ENCODE data around the gene UBE2G1. TPM values are rescaled to one million over a fixed set of nuclear protein-coding genes. Genes with fewer than 3 reads are reported as not detected.

UBE2G1 gene
- total and polyA plus RNA-seq, 2 donors (not counting 1 experiment from before 2014, with no cell fraction given): 27.1 to 76.0 TPM

DNA sequence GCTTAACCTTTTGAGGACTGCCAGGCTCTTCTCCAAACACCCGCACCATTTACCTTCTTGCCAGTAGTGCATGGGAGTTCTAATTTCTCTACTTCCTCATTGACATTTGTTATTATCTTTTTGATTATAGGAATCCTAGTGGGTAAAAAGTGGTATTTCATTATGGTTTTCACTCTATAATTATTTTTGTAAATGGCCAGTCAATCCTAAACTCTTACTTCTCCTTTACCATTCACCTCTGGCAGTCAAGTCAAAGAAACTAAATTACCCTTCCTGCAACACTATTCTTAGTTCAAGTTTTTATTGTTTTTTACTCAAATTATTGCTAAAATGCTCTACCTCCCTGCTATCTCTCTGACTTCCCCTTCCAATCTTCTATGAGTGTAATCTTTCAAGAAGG lies 72.9 kb downstream of the UBE2G1 start:
- Histone ChIP-seq H3K4me1 (ENCODE audit: control insufficient read depth in 2 of 2, insufficient read depth in 2 of 2, low read length in 2 of 2) (no peaks in the 10 kb centered on the region), H2AFZ (ENCODE audit: insufficient read depth, low read depth, low read length, poor library complexity, severe bottlenecking) (no peak overlapping the region), H3K4me3 (ENCODE audit: control extremely low read depth in 1 of 5, extremely low read depth in 1 of 5, insufficient read depth in 1 of 5, low read depth in 2 of 5, low read length in 4 of 5) (no peak overlapping the region), H3K9me3 (ENCODE audit: control extremely low read depth in 1 of 3, control insufficient read depth in 2 of 3, insufficient read depth in 1 of 3, low read length in 2 of 3) (no peaks in the 10 kb centered on the region), H3K79me2 (ENCODE audit: control insufficient read depth, insufficient read depth, low read length) (peaks cover 38% of the 10 kb centered on the region), H4K20me1 (ENCODE audit: control insufficient read depth, insufficient read depth, low read length, poor library complexity, severe bottlenecking) (peaks cover 25% of the 10 kb centered on the region), H3K27me3 (replicated peaks in 1 of 4; ENCODE audit: control extremely low read depth in 1 of 4, control insufficient read depth in 3 of 4, insufficient read depth in 4 of 4, low read length in 3 of 4) (no peaks in the 10 kb centered on the region), H3K9ac (ENCODE audit: low read length) (no peak overlapping the region), H3K36me3 (replicated peaks in 1 of 2; ENCODE audit: control extremely low read depth in 1 of 2, control insufficient read depth in 1 of 2, extremely low read depth in 1 of 2, insufficient read depth in 2 of 2, low read length in 1 of 2) (peaks cover 7 to 31% of the 10 kb centered on the region in 2 experiments), H3K4me2 (replicated peaks; ENCODE audit: low read depth, low read length, poor library complexity, severe bottlenecking) (no peak overlapping the region), H3K27ac (ENCODE audit: low read length in 2 of 2) (no peak overlapping the region)
- no peak for ATAC-seq (ENCODE audit: low read depth)
- ChIA-PET POLR2A (no interaction called here), CTCF (interaction anchor here (2.0 kb wide), 1 partner anchor 77 kb away, joined by 8 read pairs; no protein-coding TSS in a partner anchor)
- Mint-ChIP-seq H3K4me3 (no peak overlapping the region), H3K4me1 (peaks cover 24% of the 10 kb centered on the region), H3K27me3 (no peaks in the 10 kb centered on the region), H3K9me3 (ENCODE audit: insufficient read depth) (no peaks in the 10 kb centered on the region), H3K27ac (no peak overlapping the region)
- no peak for TF ChIP-seq EZH2 (IDR thresholded peaks at IDR 0.05; ENCODE audit: borderline replicate concordance, insufficient read depth, low read depth, low read length, poor library complexity, severe bottlenecking)
- TF ChIP-seq, protein P1, sequence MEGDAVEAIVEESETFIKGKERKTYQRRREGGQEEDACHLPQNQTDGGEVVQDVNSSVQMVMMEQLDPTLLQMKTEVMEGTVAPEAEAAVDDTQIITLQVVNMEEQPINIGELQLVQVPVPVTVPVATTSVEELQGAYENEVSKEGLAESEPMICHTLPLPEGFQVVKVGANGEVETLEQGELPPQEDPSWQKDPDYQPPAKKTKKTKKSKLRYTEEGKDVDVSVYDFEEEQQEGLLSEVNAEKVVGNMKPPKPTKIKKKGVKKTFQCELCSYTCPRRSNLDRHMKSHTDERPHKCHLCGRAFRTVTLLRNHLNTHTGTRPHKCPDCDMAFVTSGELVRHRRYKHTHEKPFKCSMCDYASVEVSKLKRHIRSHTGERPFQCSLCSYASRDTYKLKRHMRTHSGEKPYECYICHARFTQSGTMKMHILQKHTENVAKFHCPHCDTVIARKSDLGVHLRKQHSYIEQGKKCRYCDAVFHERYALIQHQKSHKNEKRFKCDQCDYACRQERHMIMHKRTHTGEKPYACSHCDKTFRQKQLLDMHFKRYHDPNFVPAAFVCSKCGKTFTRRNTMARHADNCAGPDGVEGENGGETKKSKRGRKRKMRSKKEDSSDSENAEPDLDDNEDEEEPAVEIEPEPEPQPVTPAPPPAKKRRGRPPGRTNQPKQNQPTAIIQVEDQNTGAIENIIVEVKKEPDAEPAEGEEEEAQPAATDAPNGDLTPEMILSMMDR (IDR thresholded peaks at IDR 0.05): no peak
- DNase-seq: no peak
- intact Hi-C loops (cut with micrococcal nuclease): loop anchor here (10.0 kb wide), 1 partner anchor 49 kb away; no protein-coding TSS in a partner anchor
- WGBS (ENCODE audit: insufficient coverage): no CpG with 5 or more reads among the region's 1 CpG

DNA sequence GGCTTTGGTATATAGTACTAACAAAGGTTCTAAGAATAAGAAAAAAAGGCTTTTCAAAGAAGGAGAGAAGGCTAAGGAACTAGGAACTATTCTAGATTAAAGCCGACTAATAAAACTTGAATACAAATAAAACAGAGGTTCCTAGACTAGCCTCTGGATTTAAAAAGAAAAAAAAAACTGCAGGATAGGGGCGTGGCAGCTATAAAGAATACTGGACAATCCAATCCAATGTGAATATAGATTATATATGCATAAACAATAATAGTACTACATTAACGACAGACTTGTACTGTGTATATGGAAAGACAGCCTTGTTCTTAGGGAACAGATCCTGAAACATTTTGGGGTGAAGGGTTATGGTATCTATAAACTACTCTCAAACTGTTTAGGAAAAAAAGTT lies 78.8 kb downstream of the UBE2G1 start:
- intact Hi-C loops (cut with micrococcal nuclease): no loop called here
- H3K36me3 ChIP-seq (replicated peaks in 1 of 2; ENCODE audit: control extremely low read depth in 1 of 2, control insufficient read depth in 1 of 2, extremely low read depth in 1 of 2, insufficient read depth in 2 of 2, low read length in 1 of 2): peaks cover 7 to 37% of the 10 kb centered on the region in 2 experiments
- H3K4me1 Mint-ChIP-seq: peaks cover 5% of the 10 kb centered on the region
- H3K4me3 ChIP-seq (ENCODE audit: control extremely low read depth in 1 of 5, extremely low read depth in 1 of 5, insufficient read depth in 1 of 5, low read depth in 2 of 5, low read length in 4 of 5): no peak overlapping the region
- H2AFZ ChIP-seq (ENCODE audit: insufficient read depth, low read depth, low read length, poor library complexity, severe bottlenecking): no peak overlapping the region
- peaks cover 5% of the 10 kb centered on the region for H4K20me1 ChIP-seq (ENCODE audit: control insufficient read depth, insufficient read depth, low read length, poor library complexity, severe bottlenecking)
- no peak overlapping the region for H3K9ac ChIP-seq (ENCODE audit: low read length)
- H3K9me3 Mint-ChIP-seq (ENCODE audit: insufficient read depth): no peaks in the 10 kb centered on the region
- WGBS (ENCODE audit: insufficient coverage): no CpG with 5 or more reads among the region's 3 CpGs
- DNase-seq (no peak), ATAC-seq (ENCODE audit: low read depth) (no peak)
- peaks cover 28% of the 10 kb centered on the region for H3K79me2 ChIP-seq (ENCODE audit: control insufficient read depth, insufficient read depth, low read length)
- H3K4me2 ChIP-seq (replicated peaks; ENCODE audit: low read depth, low read length, poor library complexity, severe bottlenecking): no peak overlapping the region
- no peak overlapping the region for H3K4me3 Mint-ChIP-seq
- H3K27ac Mint-ChIP-seq: no peak overlapping the region
- H3K9me3 ChIP-seq (ENCODE audit: control extremely low read depth in 1 of 3, control insufficient read depth in 2 of 3, insufficient read depth in 1 of 3, low read length in 2 of 3): no peaks in the 10 kb centered on the region
- no peak overlapping the region for H3K27ac ChIP-seq (ENCODE audit: low read length in 2 of 2)
- TF ChIP-seq EZH2 (IDR thresholded peaks at IDR 0.05; ENCODE audit: borderline replicate concordance, insufficient read depth, low read depth, low read length, poor library complexity, severe bottlenecking): no peak
- H3K27me3 Mint-ChIP-seq: no peaks in the 10 kb centered on the region
- CTCF ChIA-PET: interaction anchor here (1.4 kb wide), 1 partner anchor 11 kb away, joined by 5 read pairs; no protein-coding TSS in a partner anchor
- no peaks in the 10 kb centered on the region for H3K27me3 ChIP-seq (replicated peaks in 1 of 4; ENCODE audit: control extremely low read depth in 1 of 4, control insufficient read depth in 3 of 4, insufficient read depth in 4 of 4, low read length in 3 of 4)
- H3K4me1 ChIP-seq (ENCODE audit: control insufficient read depth in 2 of 2, insufficient read depth in 2 of 2, low read length in 2 of 2): no peaks in the 10 kb centered on the region
- POLR2A ChIA-PET: no interaction called here
